ENCODE data around the gene DNMT3A.
A peak's percentile ranks its signal among the peaks of the same experiment; 100 is the strongest.

Gene DNMT3A

DNA sequence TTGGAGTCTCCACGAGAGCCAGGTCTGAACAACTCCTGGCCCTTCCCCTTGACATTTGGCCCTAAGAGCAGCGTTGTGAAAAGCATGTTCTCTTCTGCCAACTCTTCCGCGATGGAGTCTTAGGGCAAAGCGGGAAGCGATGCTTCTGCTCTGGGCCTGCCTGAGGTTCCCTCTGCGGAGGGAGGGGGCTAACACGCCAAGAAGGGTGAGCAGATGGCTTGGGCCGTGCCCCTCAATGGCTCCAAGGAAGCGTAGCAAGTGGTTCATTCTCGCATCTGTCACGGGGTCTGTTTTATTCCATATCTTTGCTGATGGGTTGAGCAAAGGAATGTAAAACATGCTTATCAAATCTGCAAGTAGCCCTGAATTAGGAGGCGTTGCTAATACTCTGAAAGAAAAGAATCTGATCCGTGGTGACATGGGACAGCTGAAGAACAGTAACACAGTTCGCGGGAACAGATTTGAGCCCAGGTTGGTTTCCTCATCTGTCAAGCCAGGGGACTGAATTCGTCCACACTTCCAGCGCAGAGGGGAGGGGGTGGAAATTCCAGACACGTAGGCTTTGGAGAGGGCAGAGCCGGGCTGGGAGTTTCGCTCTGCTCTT is 38.0 kb downstream of the DNMT3A start:
- no peak for DNase-seq

DNA sequence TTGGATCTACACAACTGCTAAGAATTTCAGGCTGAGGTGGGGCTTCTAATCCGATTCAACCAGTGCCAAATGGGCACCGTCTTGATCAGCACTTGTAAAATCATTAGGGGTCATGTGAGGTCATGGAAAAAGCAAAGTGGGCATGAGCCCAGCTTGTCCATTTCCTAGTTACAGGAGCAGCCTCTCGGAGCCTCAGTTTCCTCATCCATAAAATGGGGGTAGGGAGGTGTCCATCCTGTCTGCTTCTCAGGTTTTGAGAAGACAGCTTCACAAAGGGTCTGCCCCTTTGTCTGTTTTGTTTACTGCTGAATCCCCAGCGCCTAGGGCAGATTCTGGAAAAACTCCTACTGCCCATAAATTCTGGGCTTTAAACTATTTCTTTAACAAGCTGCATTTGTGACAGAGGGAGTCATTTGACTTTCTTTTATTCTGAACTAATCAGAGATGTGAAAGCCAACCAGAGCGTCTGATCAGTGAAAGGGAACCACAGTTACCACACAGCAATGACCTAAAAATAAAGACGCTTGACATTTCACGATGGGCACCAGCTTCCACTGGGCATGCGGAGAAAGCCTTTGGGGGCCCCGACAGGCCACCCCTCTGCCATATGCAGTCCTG is 38.9 kb downstream of the DNMT3A start:
- DNase-seq = no peak

DNA sequence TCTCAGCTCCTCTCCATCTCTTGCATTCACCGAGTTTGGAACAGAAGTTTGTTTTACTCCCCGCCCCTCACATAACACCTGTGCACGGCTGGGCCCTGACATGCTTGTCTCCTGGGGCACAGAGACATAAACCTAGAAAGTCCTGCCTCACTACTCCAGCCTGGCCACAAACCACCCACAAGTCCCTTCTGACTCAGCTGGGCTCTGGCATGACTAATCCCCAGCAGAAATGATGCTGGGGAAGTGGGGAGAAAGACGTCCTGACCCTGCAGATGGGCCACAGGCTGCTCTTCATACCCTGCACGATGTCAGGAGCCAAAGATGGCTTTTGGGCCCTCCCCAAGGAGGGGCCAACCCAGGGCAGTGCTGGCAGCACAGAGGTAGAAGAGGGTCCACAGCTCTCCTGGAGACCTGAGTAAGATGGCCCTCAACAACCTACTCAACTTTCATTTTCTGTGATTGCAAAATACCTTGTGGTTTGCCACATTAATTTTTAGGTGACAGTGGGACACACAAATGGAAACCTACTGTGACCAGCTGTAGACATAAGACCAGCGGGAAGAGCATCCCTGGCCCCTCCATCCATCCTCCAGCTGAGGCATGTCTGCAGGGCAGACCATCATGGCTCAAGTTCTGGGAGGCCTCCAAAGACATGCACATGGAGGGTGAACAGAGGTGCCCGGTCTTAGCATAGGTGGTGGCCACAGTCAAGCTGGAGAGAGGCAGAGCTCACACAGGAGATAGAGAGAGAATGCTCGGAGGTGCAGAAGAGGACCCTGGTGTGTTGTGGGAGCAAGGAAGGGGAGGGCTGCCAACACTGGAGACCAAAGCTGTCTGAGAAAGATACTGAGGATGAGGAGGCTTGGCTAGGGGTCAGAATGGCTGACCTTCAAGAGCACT is 40.0 kb downstream of the DNMT3A start:
- no peak for DNase-seq

DNA sequence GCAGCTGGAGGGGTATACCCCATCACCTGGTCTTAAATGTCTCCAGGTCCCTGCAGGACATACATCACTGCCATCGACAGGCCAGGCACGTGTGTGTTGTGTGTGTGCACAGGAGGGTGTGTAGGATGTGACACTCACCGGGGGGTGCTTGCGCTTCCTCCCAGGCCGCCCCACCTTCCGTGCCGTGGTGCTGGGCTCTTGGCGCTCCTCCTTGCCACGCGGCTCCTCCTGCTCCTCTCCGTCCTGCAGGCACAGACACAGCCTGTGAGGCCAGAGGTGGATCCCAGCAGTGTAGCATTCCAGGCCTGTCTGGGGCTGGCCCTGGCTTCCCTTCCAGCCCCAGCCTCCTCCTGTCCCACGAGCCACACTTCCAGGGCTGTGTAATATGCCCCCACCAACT is 41.7 kb downstream of the DNMT3A start:
- DNase-seq = no peak

DNA sequence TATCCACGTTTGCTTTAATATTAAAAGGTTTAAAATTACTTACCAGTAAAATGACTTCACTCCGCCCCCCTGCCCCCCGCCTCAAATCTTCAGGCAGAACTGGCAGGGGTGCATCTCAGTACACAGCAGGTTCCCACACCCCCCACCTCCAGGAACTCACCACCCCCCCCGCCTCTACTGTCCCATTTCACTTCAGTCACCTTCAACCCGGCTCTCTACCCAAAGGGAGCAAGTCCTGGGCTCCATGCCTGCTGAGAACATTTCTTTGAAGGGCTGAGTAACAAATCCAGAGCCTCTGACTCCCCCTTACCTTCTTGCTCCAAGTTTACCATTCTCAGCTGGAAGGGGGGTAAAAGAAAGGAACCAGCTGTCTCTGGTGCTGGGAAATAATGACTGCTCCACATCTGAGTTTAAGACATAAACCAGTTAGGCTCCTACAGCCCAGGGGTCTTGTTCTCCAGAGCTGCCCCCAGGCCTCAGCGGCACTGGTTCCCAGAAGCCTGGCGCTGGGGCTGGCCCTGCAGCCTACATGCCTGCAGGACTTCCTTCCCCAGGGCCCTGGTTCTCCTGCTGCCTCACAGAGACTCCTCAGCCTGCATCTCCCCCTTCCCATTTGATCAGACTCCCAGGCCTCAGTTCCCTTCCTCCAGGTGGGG is 42.8 kb downstream of the DNMT3A start:
- no peak for DNase-seq

DNA sequence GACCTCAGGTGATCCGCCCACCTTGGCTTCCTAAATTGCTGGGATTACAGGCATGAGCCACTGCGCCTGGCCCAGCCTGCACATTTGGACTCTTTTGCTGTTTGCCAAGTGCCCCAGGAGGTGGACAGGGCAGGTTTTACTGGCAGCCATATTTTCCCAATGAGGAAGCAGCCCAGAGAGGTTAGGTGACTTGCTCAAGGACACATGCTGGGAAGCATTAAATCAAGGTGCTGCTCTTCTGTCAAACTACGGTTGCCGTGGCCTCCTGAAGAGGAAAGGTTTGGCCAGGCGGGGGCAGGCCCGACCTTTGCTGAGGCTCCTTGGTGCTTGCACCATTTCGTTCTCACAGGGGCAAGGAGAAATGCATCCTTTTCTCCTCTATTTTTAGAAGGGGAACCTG is 44.0 kb downstream of the DNMT3A start:
- no peak for DNase-seq

DNA sequence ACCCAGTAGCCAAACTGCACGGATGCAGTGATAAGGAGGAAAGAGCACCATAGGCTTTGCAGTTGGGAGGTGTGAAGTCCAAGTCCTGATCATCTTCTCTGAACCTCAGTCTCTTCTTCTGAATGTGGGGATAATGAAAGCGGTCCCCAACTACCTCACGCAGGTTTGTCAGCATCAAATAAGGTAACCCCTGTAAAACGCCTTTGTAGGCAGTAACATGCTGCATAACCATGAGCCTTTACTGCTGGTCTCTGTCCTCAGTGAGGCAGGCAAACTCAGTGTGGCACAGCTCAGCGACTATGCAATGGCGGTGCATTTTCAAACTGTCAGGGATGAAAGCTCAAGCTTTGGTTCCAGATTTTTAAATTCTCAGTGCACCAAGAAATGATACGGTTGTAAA is 46.1 kb downstream of the DNMT3A start:
- DNase-seq = no peak

DNA sequence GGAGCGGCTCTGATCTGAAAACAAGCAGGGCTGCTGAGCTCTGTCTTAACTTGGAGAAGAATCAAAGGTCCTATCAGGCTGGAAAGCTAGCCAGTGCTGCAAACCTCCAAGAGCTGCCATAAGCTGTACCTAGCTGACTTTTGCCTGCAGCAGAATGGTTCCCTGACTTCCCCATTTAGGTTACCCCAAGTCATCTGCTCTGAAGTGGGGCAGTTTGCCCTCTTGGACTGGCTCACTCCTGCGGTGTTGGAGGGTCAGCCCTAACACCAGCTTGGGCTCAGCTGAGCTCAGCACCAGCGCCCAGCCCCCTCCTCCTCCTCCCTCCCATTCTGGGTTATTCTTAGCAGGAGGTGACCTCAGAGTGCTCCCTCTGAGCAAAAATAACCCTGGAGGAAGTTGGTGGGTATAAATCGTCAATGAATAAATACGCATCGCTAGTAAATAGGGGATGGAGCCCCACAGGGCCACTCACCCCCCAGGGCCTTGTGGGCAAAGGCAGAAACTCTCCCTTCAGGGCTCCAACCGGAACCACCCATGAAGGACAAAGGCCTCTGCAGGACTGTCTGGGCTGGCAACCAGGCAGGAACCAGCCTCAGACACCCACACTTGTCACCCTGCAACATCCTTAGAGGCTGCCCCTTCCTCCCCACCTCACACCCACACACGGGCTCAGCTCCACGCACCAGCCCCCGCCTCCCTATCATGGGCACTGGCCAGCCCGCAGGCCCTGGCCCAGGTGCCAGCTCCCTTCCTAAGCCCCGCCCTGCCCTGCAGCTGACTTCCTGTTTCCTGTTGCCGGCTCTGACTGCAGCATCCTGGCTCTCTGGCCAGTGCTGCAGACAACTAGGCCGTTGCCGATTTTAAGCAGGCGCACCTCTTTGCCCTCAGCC is 46.9 kb downstream of the DNMT3A start:
- DNase-seq = peak; percentile 82

DNA sequence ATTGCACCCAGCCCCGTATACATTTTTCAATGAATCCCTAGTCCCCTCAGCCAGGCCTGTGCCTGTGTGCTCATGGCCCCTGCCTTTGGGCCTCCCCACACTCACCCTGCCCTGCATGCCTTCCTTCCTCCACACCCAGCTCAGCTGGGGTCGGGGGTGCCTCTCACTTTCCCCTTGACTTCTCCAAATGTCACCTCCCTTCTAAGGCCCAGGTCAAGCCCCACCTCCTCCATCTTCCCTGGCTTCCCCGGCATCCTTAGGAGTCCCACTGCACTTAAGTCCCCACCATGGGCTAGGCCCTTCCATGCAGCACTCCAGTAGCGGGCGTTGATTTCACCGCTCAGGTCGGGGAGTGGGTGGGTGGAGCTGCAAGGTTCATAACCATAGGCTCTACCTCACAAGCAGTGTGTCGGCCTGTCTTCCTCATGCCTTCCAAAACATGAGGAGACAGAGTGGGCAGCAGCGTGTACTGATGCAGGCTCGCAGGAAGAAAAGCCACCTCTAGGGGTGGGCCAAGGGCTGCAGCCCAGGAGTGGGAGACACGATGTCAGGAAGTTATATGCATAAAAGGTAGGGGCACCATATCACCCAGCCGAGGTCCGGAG is 47.7 kb downstream of the DNMT3A start:
- no peak for DNase-seq

DNA sequence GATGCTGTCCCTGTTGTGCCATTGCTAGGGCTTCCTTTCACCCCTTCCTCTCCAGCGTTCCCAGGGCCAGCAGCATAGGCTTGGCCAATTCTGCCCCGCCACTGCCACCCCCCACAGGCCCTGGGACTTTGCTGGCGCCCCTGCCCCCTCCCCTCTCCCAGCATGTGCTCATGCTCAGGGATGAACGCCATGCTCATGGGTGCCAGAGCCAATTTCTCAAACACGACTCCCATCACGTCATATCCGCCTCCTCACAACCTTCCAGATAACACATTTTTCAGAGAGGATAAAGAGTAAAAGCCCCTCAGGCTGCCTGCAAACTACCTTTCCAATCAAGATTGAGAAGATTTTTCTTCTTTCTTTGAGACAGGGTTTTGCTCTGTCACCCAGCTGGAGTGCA is 48.6 kb downstream of the DNMT3A start:
- no peak for DNase-seq

DNA sequence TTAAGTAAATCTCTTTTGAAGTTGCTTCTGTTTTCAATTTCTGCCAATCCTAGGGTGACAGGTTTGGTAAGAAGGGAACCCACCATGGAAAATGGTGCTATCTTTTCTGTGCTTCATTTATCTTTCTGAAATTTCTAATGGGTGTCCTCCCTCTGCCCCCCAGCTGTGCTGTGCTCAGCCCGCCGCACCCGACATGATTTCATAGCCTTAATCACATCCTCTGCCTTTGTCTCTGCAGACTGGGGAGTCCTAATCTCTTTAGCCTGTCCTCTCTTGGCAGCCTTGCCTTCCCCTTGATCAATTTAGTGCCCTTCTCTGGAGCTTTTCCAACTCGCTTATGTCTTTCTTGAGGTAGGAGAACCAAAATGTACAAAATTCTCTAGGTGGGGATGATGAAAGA is 49.3 kb downstream of the DNMT3A start:
- DNase-seq = no peak

DNA sequence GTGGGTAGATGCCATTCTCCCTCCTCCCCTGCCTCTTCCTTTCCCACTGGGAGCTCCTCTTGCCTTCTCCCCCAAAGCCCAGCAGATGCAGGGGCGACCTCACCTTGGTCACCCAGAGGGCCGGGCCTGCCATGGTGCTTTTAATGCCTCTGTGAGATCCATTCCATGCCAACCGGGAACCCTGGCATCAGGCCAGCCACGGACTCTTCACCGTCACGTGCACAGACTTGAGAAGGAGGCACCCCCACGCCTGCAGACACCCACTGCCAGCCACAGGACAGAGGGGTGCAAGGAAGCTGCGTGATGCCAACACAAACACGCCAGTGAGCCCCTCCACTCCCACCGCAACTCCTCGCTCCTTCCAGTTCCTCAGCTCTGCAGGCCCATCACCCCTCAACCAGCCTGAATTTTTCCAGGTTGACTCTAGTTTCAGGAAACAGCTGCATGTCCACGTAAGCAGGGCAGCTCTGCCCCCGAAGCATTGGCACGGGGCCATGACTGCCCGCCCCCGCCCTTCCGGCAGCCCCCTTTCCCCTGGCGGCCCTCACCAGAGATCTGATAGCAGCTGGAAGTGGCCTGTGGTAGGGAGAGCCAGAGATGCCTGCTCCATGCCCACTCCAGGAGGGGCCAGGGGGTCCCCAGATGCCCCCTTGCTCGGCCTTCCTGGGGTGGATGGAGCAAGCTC is 50.8 kb downstream of the DNMT3A start:
- peak; percentile 79 for DNase-seq

DNA sequence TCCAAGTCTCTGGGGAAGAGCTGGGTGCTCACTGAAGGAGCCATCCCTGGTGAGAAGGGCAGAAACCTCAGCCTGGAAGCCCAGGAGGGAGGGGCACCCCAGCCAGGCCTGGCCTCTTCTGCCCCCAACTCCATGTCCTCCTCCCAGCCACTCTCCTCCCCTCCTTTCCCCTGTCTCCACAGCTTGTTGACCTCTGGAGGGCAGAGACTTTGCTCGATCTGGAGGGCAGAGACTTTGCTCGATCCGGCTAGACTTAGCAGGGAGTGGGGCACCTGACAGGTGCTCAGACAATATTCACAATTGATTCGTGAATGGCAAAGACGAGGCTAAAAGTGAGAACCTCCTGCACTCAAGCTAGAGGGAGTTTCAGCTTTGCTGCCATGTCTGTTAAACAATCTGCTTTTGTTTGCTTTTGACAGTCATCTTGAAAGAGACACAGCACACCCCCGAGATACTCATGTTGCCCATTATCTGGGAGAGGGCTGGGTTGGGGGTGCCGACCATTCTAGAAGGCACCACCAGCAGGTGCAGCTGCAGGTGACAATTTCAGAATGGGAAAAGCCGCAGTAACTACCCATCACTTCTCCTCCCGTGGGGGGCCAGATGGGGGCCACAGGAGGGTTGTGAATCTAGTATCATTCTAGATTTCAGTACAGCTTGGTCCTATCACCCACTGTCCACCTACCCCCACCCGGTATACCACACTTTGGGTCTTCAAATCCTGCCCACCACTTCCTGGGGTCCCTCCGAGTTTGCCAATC is 54.8 kb downstream of the DNMT3A start:
- no peak for DNase-seq

DNA sequence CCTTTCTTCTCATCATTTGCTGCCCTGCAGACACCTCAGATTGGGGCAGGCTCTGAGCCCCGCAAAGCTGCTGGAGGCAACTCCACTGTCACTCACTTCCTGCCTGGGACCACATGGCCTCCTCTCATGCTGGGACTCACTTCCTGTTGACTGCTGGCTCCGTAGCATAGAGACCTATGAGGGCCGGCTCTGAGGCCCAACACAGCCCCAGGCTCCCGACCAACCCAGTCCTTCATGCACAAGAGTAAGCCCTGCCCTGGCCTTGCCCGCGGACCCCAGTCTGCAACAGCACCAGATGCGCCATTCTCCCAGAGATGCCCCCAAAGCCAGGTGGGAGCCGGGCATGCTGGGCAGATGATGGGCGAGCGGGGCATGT is 55.7 kb downstream of the DNMT3A start:
- no peak for DNase-seq

DNA sequence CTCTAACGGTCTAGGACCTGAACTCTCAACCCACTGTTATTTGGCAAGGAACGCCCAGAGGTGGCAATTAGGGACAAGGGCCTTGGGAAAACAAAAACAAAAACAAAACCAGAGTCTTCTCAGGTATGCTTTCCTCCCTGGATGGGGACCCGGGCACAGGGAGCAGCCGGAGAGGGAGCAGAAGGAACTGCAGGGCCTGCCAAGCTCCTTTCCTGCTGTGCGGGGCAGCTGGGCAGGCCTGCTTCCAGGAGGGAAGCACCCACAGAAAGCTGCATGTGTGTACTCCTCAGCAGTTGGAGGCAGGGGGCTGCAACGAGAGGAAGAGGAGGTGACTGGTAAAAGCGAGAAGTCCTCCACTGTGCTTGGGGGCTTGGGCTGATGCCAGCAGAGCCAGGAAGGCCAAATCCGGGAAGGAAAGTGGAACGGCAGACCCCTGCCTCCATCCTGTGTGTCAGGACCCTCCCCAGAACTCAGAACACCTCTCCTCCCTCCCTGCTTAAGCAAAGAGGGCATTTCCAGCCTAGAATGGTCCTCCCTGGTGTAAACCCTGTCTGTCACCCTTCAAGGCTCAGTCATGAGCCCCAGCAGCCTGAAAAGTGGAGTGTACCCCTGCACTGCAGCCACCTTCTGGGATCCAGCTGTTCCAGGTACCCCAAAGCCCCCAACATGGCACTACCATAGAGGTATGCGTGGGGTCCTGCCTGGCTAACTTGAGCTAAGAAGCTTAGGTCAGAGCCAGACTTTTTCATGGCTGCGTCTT is 56.3 kb downstream of the DNMT3A start:
- DNase-seq = no peak

DNA sequence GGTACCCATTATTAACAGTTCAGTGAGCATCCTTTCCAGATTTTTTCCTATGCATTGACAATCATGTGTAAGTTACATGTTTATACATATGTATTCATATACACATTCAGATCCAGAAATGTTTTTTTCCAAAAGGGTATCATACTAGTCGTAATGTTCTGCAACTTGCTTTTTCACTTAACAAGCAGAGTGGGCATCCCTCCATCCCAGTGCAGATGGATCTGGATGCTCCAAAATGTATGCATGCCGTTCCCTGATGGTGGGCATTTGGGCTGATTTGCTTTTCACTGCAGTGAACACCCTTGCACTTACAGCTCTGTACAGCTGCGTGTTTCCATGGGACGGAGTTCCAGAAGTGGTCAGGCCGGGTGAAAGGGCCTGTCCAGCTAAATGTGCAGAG is 57.0 kb downstream of the DNMT3A start:
- no peak for DNase-seq

DNA sequence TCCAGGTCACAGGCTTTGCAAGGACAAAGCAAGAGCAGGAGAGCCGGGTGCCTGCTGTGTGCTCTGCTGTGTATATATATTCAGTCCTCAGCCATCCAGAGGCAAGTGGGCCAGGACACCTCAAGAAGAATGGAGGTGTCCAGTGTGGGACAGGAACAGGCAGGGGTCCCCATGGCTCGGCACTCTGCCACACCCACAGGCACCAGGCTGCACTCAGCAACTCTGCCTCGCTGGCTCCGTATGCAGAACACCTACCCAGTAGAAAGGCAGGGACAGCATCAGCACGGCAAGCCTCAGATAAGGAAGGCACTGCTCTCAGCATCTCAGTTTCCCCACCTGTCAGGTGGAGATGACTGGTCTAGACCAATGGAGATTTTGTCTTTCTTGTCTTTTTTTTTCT is 57.8 kb downstream of the DNMT3A start:
- DNase-seq = no peak

DNA sequence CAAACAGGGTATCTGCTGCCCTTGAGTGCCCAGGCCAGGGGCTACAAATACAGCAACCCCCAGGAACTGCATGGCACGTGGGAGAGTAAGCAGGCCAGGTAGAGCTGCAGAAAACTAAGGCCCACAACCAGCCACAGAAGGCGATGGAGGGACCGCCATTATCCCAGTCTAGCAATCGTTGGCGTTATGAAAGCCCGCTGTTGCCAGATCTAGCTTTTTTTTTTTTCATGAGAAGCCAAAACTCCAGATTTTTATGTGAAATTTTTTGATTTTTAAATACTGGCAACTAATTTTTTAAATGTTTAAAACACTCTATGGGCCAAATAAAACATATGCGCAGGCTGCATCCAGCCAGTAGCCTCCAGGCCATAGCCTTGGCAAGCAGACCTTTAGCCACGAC is 59.8 kb downstream of the DNMT3A start:
- DNase-seq = no peak

DNA sequence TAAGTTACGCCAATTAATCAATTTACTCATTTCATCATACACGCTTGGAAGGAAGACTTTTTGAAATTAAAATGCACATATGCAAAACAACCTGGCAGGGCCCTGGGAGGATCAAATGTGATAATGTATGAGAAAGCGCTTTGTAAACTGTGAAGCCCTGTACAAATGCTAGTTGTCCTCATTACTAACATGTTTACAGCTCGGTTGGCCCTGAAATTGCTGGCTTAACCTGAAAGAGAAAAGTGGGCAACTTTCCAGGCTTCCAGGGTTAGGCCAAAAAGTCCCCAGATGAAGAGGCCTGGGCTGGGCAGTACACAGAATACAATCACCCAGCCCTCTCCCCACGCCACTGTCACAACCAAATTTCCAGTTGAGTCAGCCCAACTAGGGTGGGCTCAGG is 60.2 kb downstream of the DNMT3A start:
- no peak for DNase-seq
